HG03457 (cell line): Measurements from ENCODE around the gene KRT76.

Experiments
- ATAC-seq: cut with Tn5 transposase; IDR thresholded peaks from one replicate; pipeline ENCODE4 v1.9.1; 2021; ENCODE audit warnings: moderate number of reproducible peaks; ENCODE audit not compliant: unreplicated experiment

KRT76 gene

GRCh38 chr12:52783563-52784316 lies 6.6 kb upstream of the KRT76 start:
- ATAC-seq: no peak

- no peak for ATAC-seq
These were observed 5.4 kb upstream of the KRT76 start for GRCh38 chr12:52782502-52782901.

- no peak for ATAC-seq
These were observed 4.4 kb upstream of the KRT76 start for GRCh38 chr12:52781399-52782082.

GRCh38 chr12:52779914-52780313 lies 2.8 kb upstream of the KRT76 start:
- no peak for ATAC-seq

GRCh38 chr12:52778833-52779232 lies 1.7 kb upstream of the KRT76 start:
- no peak for ATAC-seq

- no peak for ATAC-seq
These were observed 421 bp upstream of the KRT76 start for GRCh38 chr12:52777566-52777965.

GRCh38 chr12:52776435-52776834 lies 710 bp downstream of the KRT76 start:
- no peak for ATAC-seq

- ATAC-seq: no peak
These were observed 2.4 kb downstream of the KRT76 start for GRCh38 chr12:52774629-52775250.

GRCh38 chr12:52772772-52773171 lies 4.4 kb downstream of the KRT76 start:
- no peak for ATAC-seq

GRCh38 chr12:52772188-52772587 lies 5.0 kb downstream of the KRT76 start:
- ATAC-seq: no peak

GRCh38 chr12:52771505-52771904 lies 5.6 kb downstream of the KRT76 start:
- no peak for ATAC-seq

- ATAC-seq: no peak
These were observed 6.1 kb downstream of the KRT76 start for GRCh38 chr12:52771088-52771487.

- ATAC-seq: no peak
These were observed 7.2 kb downstream of the KRT76 start for GRCh38 chr12:52769946-52770345.

GRCh38 chr12:52769354-52769753 lies 7.8 kb downstream of the KRT76 start:
- no peak for ATAC-seq

GRCh38 chr12:52768479-52769200 lies 8.5 kb downstream of the KRT76 start:
- ATAC-seq: no peak

- ATAC-seq: no peak
These were observed 9.7 kb downstream of the KRT76 start for GRCh38 chr12:52767427-52767826.

GRCh38 chr12:52767020-52767379 lies 10.1 kb downstream of the KRT76 start:
- no peak for ATAC-seq

GRCh38 chr12:52766351-52767019 lies 10.7 kb downstream of the KRT76 start:
- no peak for ATAC-seq

- ATAC-seq: no peak
These were observed 11.4 kb downstream of the KRT76 start for GRCh38 chr12:52765702-52766101.

GRCh38 chr12:52763991-52764390 lies 13.2 kb downstream of the KRT76 start:
- no peak for ATAC-seq
